Astrocyte (in vitro differentiated cells and primary cell): ENCODE data around the gene CCK. TPM values are rescaled to one million over a fixed set of nuclear protein-coding genes. Genes with fewer than 3 reads are reported as not detected.

ENCODE experiments used
- DNase-seq: peaks from one replicate; pipeline ENCODE4 v3.0.0-alpha.2; 2010; ENCODE audit warnings: low read depth
- FAIRE-seq: peaks from 2 replicates; lab custom pipeline; 2011; peaks lifted over from hg19 to GRCh38; lab: Jason Lieb, UNC
- H2AFZ ChIP-seq: 2 replicates; pipeline ENCODE4 v1.6.0; 2012; ENCODE audit warnings: low read depth, low read length, inconsistent platforms
- H3K27ac ChIP-seq: 2 replicates; pipeline ENCODE4 v1.5.1; 2011; ENCODE audit warnings: low read depth, low read length, inconsistent platforms
- H3K27me3 ChIP-seq: 2 replicates; pipeline ENCODE4 v1.6.0; 2011; ENCODE audit warnings: low read length, inconsistent platforms; ENCODE audit not compliant: insufficient read depth
- H3K36me3 ChIP-seq: 2 replicates; pipeline ENCODE4 v1.5.1; 2011; ENCODE audit warnings: low read length, inconsistent platforms; ENCODE audit not compliant: insufficient read depth
- H3K4me1 ChIP-seq: 2 replicates; pipeline ENCODE4 v1.5.1; 2011; ENCODE audit warnings: low read length, inconsistent platforms; ENCODE audit not compliant: insufficient read depth
- H3K4me2 ChIP-seq: 2 replicates; pipeline ENCODE4 v1.6.0; 2012; ENCODE audit warnings: low read length, inconsistent platforms
- H3K4me3 ChIP-seq: 2 replicates; pipeline ENCODE4 v1.5.1; 2011; ENCODE audit warnings: low read depth, mild to moderate bottlenecking, low read length, inconsistent platforms; ENCODE audit not compliant: insufficient read depth
- H3K79me2 ChIP-seq: 2 replicates; pipeline ENCODE4 v1.6.0; 2012; ENCODE audit warnings: mild to moderate bottlenecking, low read length, inconsistent platforms; ENCODE audit not compliant: insufficient read depth
- H3K9ac ChIP-seq: 2 replicates; pipeline ENCODE4 v1.6.0; 2012; ENCODE audit warnings: mild to moderate bottlenecking, low read length, inconsistent platforms
- H3K9me3 ChIP-seq: 2 replicates; pipeline ENCODE4 v1.5.1; 2012; ENCODE audit warnings: low read depth, mild to moderate bottlenecking, low read length, inconsistent platforms; ENCODE audit not compliant: insufficient read depth
- H4K20me1 ChIP-seq: 2 replicates; pipeline ENCODE4 v1.6.0; 2012; ENCODE audit warnings: low read length, inconsistent platforms; ENCODE audit not compliant: insufficient read depth
- H3K27ac Mint-ChIP-seq: one replicate; pipeline ENCODE4 v1.8.0; 2021; ENCODE audit warnings: mild to moderate bottlenecking, mixed read lengths; ENCODE audit not compliant: unreplicated experiment
- H3K27me3 Mint-ChIP-seq: one replicate; pipeline ENCODE4 v1.8.0; 2021; ENCODE audit warnings: low read depth, mixed read lengths; ENCODE audit not compliant: unreplicated experiment
- H3K36me3 Mint-ChIP-seq: one replicate; pipeline ENCODE4 v1.8.0; 2021; ENCODE audit warnings: low read depth, mixed read lengths; ENCODE audit not compliant: unreplicated experiment
- H3K4me1 Mint-ChIP-seq: one replicate; pipeline ENCODE4 v1.8.0; 2021; ENCODE audit warnings: low read depth, mixed read lengths; ENCODE audit not compliant: unreplicated experiment
- H3K4me3 Mint-ChIP-seq: one replicate; pipeline ENCODE4 v1.8.0; 2021; ENCODE audit warnings: mild to moderate bottlenecking, moderate library complexity, mixed read lengths; ENCODE audit not compliant: unreplicated experiment
- H3K9me3 Mint-ChIP-seq: one replicate; pipeline ENCODE4 v1.8.0; 2021; ENCODE audit warnings: mild to moderate bottlenecking, mixed read lengths; ENCODE audit not compliant: unreplicated experiment
- EZH2 ChIP-seq: IDR thresholded peaks from 2 replicates; pipeline ENCODE4 v1.6.1; 2012; ENCODE audit warnings: mild to moderate bottlenecking, low read length, inconsistent platforms; ENCODE audit not compliant: insufficient read depth
- total RNA-seq: library from RNA; stranded (reverse); gene quantifications from 2 replicates; pipeline ENCODE4 v1.2.1, GENCODE V29; 2021
- TF ChIP-seq, protein P1 (sequence below): IDR thresholded peaks from 2 replicates; pipeline ENCODE4 v1.5.1; 2011; ENCODE audit warnings: low read depth, mild to moderate bottlenecking, inconsistent platforms, low read length, moderate library complexity; ENCODE audit not compliant: insufficient read depth

CCK gene
- total RNA-seq, 1 donor from 2014 or later = not detected

DNA sequence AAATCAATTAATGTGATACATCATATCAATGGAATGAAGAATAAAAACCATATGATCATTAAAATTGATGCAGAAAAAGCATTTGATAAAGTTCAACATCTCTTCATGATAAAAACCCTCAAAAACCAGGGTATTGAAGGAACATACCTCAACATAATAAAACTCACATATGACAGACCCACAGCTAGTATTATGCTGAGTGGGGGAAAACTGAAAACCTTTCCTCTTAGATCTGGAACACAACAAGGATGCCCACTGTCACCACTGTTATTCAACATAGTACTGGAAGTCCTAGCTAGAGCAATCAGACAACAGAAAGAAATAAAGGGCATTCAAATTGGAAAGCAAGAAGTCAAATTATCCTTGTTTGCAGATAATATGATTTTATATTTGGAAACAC is 30.5 kb downstream of the CCK start:
- H3K27me3 ChIP-seq = no peaks in the 10 kb centered on the region
- H3K36me3 Mint-ChIP-seq = no peaks in the 10 kb centered on the region
- no peak overlapping the region for H3K9ac ChIP-seq
- no peak overlapping the region for H3K27ac ChIP-seq
- H3K36me3 ChIP-seq = no peaks in the 10 kb centered on the region
- H2AFZ ChIP-seq = no peak overlapping the region
- H3K4me2 ChIP-seq = no peak overlapping the region
- FAIRE-seq (no peak), DNase-seq (no peak)
- H3K27me3 Mint-ChIP-seq = peaks cover 4% of the 10 kb centered on the region
- no peaks in the 10 kb centered on the region for H3K4me1 ChIP-seq
- no peaks in the 10 kb centered on the region for H3K4me1 Mint-ChIP-seq
- peaks cover 4% of the 10 kb centered on the region for H3K9me3 ChIP-seq
- H3K9me3 Mint-ChIP-seq = peaks cover 24% of the 10 kb centered on the region
- no peak overlapping the region for H3K27ac Mint-ChIP-seq
- H3K4me3 Mint-ChIP-seq = no peak overlapping the region
- H4K20me1 ChIP-seq = no peaks in the 10 kb centered on the region
- H3K4me3 ChIP-seq = no peak overlapping the region
- TF ChIP-seq, protein P1, sequence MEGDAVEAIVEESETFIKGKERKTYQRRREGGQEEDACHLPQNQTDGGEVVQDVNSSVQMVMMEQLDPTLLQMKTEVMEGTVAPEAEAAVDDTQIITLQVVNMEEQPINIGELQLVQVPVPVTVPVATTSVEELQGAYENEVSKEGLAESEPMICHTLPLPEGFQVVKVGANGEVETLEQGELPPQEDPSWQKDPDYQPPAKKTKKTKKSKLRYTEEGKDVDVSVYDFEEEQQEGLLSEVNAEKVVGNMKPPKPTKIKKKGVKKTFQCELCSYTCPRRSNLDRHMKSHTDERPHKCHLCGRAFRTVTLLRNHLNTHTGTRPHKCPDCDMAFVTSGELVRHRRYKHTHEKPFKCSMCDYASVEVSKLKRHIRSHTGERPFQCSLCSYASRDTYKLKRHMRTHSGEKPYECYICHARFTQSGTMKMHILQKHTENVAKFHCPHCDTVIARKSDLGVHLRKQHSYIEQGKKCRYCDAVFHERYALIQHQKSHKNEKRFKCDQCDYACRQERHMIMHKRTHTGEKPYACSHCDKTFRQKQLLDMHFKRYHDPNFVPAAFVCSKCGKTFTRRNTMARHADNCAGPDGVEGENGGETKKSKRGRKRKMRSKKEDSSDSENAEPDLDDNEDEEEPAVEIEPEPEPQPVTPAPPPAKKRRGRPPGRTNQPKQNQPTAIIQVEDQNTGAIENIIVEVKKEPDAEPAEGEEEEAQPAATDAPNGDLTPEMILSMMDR = no peak
- TF ChIP-seq EZH2 = no peak
- H3K79me2 ChIP-seq = no peaks in the 10 kb centered on the region

DNA sequence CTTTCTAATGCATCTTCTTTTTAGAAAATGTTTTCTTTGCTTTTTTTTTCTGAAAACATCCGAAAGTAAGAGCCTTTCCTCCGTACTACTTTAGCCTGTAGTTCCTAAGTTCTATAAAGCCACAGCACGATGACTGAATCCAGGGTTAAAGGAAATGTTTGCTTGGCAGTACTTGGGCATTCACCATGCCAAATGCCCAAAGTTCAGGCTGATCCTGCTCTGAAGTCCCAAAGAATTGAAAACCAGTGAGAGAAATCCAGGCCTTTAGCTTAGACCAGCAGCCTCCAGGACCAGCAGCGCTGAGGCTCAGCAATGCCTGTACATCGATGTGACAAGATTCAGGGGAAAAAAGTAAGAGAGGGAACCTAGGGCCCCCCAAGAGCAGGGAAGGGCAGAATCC is 35.1 kb downstream of the CCK start:
- no peak for DNase-seq
- no peaks in the 10 kb centered on the region for H3K79me2 ChIP-seq
- no peak overlapping the region for H3K27ac Mint-ChIP-seq
- H3K27me3 ChIP-seq = no peaks in the 10 kb centered on the region
- no peak overlapping the region for H3K4me3 ChIP-seq
- H3K9me3 Mint-ChIP-seq = peaks cover 8% of the 10 kb centered on the region
- H3K4me1 ChIP-seq = no peaks in the 10 kb centered on the region
- H2AFZ ChIP-seq = no peak overlapping the region
- H4K20me1 ChIP-seq = no peaks in the 10 kb centered on the region
- no peak overlapping the region for H3K4me3 Mint-ChIP-seq
- H3K36me3 ChIP-seq = no peaks in the 10 kb centered on the region
- H3K27ac ChIP-seq = no peak overlapping the region
- no peak overlapping the region for H3K4me2 ChIP-seq
- FAIRE-seq = no peak
- H3K27me3 Mint-ChIP-seq = peaks cover 4% of the 10 kb centered on the region
- H3K9ac ChIP-seq = no peak overlapping the region
- TF ChIP-seq, protein P1 = no peak
- TF ChIP-seq EZH2 = no peak
- peaks cover 2% of the 10 kb centered on the region for H3K4me1 Mint-ChIP-seq
- no peaks in the 10 kb centered on the region for H3K36me3 Mint-ChIP-seq
- H3K9me3 ChIP-seq = no peaks in the 10 kb centered on the region

DNA sequence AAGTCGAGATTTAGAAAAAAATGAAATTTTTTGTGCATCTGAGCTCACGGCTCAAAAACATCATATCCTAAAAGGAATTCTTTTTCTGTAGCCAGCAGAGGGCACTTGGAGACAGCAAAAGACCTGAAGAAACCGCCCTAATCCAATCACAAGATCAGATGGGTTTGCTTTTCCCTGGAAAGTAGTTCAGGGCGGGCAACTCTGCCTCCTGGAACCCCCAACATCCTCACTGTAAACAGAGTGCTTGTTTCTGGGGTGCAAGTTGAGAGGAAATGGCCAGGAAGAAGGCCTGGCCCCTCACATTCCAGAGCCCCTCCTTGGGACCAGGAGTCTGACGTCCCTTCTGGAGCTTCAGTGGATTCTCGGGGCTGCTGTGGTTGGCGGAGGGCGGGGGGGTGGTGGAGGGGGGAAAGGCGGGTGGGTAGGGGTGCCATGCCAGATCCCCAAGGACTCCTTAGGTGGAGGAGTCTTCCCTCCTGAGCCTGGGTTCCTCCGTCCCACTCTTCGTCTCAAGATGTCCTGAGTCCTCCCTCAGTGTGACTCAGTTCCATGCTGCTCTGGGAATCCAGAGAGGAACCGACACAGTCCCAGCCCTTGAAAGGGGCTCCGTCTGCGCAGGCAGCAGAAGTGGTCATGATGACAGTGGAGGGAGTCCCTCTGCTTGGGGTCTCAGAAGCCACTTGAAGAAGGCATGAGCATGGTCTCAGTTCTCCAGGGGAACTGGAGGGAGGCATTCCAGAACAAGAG is 35.9 kb downstream of the CCK start:
- no peak overlapping the region for H3K9ac ChIP-seq
- Mint-ChIP-seq H3K27ac (no peak overlapping the region), H3K9me3 (peaks cover 3% of the 10 kb centered on the region), H3K27me3 (peaks cover 4% of the 10 kb centered on the region), H3K4me1 (peaks cover 2% of the 10 kb centered on the region), H3K4me3 (no peak overlapping the region), H3K36me3 (no peaks in the 10 kb centered on the region)
- H4K20me1 ChIP-seq = no peaks in the 10 kb centered on the region
- no peak overlapping the region for H3K4me3 ChIP-seq
- no peaks in the 10 kb centered on the region for H3K4me1 ChIP-seq
- peak overlapping the region; percentile 75 for H3K4me2 ChIP-seq
- H3K36me3 ChIP-seq = no peaks in the 10 kb centered on the region
- no peaks in the 10 kb centered on the region for H3K27me3 ChIP-seq
- H3K79me2 ChIP-seq = no peaks in the 10 kb centered on the region
- TF ChIP-seq, protein P1 = peak; percentile 61
- TF ChIP-seq EZH2 = no peak
- H3K9me3 ChIP-seq = no peaks in the 10 kb centered on the region
- FAIRE-seq (no peak), DNase-seq (peak; percentile 20)
- no peak overlapping the region for H3K27ac ChIP-seq
- H2AFZ ChIP-seq = peak overlapping the region; percentile 60
